ENCODE data around the gene RHBDF2.

Gene RHBDF2

DNA sequence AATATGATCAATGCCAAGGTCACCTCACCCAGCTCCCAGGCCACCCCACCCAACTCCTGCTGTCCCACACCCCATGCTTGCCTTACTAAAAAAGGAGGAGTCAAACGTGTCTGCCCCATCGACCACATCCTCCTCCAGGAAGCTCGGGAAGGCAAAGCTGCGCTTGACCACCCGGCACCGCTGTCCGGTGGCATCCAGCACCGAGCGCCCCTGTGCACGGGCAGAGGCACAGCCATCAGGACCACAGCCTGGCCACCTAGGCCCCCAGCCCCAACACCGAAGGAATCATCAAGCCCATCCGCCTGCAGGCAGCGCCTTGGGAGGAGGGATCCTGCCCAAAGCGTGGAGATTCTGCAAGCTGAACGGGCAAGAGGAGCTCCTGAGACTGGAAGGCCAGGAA is 23.6 kb downstream of the RHBDF2 start:
- DNase-seq = no peak

DNA sequence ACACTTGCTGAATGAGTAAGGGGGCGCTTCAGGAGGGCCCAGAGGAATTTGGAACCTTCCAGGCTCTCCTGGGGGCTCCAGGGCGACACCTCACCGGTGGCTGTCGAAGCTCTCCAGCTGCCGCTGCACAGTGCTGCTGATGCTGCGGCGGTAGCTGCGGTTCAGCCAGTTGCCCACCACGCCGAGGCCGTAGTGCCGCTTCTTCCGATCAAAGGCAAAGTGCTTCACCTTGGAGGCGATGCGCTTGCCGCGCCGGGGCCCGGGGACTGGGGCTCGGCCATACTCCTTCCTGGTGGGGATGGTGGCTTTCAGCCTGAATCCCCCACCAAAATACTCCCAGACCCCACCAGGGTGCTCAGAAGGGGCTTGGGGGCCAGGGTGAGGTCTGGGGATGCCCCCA is 24.5 kb downstream of the RHBDF2 start:
- DNase-seq = no peak

DNA sequence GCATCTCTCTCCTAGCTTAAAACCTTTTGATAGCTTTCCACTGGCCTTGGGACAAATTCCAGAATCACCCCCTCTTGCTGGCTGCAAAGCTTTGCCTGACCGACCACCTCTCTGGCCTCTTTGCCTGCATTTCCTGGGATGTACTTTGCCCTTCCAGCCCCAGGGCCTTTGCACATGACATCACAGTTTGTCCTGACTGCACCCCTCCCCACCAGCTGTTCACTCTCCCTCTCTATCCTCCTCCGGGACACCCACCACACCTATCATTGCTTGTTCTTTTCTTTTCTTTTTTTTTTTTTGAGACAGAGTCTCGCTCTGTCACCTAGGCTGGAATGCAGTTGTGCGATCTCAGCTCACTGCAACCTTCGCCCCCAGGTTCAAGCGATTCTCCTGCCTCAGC is 25.9 kb downstream of the RHBDF2 start:
- DNase-seq = no peak

DNA sequence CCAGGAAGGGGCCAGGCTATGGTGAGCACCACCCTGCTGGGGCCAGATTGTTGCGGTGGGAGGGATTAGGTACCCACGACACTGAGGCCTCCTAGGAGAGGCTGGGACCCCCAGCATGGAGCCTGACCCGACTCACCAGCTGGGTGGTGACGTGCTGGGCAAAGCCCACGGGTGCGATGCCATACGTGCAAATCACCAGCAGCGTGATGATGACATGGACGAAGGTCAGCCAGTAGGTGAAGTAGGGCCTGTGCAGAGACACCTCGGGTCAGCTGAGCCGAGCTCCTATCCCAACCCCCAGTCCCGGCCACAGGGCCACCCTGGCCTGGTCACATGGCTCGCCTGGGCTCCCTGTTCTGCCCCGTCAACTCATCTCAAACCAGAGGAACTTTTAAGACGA is 26.3 kb downstream of the RHBDF2 start:
- DNase-seq = no peak

DNA sequence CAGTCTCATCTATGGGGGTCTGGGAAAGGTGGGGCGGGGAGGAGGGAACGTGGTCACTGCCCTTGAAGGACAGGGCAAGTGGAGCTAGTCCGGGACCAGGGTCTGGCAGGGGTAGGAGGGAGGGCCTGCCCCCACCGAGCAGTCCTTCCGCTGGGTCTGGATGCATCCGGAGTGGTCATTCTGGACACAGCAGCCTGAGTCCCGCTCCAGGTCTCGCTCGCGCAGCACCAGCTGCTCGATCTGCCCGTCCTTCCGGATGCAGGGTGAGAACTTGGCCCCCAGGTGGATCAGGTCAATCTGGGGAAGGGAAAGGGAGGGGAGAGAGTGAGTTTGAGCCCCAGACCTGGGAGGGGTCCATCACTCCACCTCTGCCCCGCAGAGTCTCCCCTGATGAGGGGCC is 27.0 kb downstream of the RHBDF2 start:
- no peak for DNase-seq

DNA sequence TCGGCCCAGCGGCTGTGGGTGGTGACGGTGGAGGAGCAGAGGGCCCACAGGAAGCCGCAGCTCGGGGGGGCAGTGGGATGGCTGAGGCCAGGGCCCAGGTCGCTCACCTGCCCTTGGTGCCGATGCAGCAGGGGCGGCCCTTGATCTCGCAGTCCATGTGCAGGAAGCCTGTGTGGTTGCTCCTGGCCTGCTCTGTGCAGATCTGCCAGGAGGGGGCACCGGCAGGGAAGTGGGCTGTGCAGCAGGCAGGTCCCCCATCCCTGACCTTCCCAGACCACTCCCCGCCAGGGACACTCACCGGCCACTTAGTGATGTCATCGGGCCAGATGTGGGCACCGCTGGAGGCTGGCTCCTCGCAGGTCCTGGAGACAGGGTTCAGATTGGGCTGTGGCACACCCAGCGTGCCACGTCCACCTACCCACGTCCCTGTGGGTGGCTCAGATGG is 27.7 kb downstream of the RHBDF2 start:
- DNase-seq = no peak

DNA sequence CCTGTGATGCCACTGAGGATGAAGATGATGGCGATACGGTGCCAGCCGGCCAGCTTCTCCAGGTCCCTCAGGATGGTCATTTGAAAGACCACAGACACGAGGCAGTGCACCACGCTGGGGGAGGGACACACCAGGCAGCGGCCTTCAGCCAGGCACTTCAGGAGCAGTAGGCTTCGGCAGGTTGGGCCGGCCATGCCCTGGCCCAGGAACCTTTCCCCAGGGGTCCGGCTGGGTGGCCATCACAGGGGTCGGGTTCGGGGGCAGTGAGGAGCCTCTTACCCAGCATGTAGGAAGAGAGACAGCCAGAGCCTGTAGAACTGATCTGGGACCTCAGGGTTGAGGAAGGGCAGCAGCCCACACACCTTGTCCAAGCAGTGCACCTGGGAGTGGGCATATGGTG is 28.5 kb downstream of the RHBDF2 start:
- no peak for DNase-seq

DNA sequence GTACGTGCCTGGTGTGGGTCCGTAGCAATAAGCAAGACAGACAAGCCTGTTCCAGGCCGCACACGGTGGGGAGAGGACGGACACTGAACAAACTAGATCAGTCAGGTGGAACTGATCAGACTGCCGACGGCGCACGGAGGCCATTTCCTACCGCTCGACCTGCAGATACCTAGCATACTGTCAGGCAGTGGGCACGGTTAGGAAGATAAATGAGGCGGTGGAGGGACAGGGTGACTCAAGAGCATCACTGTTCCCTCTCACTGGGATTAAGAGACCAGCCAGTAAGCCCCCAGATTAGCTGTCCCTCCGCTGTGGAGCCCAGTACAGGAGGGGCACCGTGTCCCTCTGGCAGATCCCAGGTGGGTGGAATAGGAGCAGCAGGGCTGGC is 29.0 kb downstream of the RHBDF2 start:
- no peak for DNase-seq

DNA sequence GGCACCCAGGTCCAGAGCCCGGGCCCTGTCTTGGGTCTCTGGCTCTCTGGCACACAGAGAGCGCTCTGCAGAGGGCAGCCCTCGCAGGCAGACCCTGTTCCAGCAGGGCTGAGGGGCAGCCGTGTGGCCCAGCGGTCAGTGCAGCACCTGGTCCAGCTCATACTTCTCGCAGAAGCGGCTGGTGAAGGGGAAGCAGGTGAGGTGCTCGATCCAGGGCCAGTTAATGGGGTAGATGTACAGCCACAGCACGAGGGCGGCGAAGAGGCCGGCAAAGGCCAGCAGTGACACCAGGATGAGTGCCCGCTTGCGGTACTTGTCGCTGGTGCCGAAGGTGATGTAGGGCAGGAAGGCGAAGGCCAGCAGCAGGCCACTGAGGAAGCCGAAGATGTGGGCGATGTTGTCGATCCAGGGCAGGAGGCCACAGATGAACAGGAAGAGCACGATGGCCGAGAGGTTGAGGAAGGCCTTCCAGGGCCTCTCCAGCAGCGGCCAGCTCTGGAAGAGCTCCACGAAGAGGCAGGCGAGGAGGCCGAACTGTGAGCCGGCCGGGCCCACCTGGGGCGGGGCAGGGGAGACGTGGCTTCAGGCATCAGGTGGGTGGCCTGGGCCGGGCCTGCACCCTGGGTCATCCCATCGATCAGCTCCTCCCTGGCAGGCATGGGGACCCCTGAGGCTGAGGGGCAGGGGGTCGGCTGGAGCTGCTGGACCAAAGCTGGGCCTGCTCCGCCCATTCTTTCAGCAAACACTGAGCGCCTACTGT is 29.5 kb downstream of the RHBDF2 start:
- DNase-seq = no peak

DNA sequence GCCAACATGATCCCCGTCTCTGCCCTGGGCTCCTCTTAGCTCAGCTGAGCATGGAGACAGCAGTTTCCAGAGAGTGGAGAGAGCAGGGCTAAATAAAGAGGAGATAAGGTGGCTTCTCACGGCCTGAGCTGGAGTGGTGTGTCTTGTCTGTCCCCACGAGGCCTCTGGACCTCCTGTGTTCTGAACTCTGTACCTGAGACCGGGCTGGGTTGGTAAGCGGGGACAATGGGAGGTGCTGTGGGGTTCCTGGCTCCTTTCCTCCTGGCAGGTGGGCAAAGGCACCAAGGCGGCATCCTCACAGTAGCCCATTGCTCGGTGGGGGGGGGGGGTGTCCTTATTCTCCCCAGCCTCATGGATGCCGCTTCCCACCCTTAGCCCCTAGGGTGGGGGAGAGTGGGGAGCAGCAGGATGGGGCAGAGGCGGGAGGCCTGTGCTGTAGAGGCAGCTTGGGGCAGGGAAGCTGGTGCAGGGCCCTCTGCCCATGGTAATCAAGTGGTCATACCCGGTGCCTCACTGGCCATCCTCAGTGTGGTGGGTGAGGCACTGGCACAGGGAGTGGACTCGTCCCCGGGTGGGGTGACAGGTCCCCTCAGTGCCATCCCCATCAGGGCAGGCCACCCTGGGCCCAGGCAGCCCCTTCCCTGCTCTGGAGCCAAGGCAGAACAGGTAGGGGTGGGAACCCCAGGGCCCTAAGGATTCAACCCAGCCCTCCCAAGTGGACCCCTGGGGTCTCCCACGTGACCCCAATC is 31.1 kb downstream of the RHBDF2 start:
- no peak for DNase-seq

DNA sequence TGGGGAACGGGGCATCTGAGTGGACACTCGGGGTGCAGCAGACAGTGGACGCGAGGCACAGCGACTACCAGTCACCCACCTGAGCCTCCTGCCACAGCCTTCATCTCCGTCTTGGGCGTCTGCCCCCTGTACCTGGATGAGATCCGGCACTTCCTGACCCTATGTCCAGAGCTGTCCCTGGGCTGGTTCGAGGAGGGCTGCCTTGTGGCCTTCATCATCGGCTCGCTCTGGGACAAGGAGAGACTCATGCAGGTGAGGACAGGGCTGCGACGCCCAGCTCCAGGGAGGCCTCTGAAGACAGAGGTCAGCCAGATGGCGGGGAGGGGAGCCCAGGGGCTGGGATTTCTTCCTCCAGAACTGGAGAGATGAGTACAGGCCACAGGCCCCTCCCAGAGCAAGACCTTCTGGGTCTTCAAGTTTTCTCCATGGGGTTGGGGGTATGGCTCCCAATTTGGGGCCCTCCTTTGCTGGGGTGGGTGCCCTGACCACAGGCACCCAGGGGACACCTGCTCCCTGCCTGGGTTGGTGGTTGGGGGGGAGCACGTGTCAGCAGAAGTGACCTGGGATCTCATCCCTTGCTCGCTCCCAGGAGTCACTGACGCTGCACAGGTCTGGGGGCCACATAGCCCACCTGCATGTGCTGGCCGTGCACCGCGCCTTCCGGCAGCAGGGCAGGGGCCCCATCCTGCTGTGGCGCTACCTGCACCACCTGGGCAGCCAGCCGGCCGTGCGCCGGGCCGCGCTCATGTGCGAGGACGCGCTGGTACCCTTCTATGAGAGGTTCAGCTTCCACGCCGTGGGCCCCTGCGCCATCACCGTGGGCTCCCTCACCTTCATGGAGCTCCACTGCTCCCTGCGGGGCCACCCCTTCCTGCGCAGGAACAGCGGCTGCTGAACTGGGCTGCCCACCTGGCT is 31.9 kb downstream of the RHBDF2 start:
- no peak for DNase-seq

DNA sequence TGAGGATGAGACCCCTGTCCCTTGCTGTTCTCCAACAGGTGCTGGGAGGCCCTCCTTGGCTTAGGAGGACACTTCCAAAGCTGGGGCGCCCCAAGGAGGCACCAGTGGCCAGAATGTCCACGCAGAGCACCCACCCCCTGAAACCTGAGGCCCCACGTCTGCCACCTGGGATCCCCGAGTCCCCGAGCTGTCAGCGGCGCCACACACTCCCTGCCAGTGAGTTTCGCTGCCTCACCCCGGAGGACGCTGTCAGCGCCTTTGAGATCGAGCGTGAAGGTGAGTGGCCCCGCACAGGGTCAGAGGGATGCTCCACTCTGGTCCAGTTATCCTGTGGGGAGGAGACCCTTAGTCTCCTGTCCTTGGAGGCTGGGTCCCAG is 32.6 kb downstream of the RHBDF2 start:
- no peak for DNase-seq

DNA sequence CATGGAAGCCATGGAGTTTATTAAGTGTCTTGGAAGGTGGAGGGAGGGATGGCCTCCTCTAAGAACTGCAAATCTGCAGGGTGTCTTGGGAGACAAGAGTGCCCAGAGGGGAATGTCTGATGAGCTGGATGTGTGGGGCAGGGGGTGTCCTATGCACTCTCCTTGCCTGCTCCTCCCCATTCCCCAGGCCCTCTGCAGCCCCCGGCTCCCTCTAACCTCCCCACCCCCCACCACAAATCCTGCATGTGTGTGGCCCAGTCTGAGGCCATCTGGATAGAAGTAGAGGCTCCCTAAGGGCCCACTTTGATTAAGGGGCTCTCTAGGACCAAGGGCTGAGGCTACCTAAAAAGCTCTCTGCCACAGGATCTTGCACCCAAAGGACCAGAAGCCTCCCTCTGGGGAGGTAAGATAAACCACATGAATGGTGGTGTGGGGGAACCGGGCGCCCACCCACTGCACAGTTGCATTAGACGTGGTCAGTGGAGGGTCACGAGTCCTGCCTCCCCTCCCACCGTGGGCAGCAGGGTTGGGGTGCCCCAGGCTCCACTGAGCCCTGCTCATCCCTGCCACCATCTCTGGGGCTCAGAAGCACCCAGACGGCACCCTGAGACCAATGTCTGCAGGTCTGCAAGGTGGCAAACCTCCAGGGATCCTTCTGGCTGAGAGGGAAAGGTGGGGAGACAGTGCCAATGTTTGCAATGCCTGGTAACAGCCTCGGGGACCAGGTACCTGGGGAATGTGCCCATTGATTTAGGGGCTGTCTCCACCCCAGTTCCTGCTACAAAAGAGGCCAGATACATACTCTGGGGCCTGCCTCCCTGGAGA is 33.2 kb downstream of the RHBDF2 start:
- DNase-seq = no peak

DNA sequence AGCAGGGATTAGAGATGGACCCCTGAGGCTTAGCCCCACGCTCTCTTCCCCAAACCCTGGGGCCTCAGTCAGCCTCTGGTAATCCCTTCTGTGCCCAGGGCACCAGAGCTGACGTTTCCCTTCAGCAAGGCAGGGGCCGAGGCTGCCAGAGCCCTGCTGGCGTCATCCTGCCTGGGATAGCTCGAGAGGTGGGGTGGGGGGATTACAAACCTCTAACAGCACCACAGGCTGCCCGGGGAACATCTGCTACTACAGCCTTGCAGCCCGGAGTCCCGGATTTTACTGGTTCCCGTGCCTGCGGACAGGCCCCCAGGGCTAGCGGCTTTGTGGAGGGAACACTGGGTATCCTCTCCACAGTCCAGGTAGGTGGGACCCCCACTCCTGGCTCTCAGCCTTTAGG is 33.9 kb downstream of the RHBDF2 start, which contains the start of gene AANAT:
AANAT (plus strand) TSS at position 238 of the 400 bp plus-strand sequence. CDS start 1,144 bp downstream, outside the sequence.
- no peak for DNase-seq

DNA sequence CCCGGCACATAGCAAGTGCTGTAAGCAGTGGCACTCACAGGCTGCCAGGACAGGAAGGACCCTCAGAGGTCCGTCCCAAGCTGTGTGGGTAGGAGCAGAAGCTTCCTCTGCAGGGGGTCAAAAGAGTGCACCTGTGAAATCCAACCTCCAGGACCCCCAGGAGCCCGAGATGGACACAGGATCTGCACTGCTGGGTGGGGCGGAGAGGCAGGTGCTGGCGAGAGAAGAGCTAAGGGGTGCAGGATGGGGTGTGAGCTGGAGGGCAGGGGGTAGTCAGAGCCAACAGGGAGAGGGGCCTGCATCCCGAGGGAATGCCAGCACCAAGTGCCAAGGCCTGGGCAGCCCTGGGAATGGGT is 34.5 kb downstream of the RHBDF2 start:
- DNase-seq = no peak

DNA sequence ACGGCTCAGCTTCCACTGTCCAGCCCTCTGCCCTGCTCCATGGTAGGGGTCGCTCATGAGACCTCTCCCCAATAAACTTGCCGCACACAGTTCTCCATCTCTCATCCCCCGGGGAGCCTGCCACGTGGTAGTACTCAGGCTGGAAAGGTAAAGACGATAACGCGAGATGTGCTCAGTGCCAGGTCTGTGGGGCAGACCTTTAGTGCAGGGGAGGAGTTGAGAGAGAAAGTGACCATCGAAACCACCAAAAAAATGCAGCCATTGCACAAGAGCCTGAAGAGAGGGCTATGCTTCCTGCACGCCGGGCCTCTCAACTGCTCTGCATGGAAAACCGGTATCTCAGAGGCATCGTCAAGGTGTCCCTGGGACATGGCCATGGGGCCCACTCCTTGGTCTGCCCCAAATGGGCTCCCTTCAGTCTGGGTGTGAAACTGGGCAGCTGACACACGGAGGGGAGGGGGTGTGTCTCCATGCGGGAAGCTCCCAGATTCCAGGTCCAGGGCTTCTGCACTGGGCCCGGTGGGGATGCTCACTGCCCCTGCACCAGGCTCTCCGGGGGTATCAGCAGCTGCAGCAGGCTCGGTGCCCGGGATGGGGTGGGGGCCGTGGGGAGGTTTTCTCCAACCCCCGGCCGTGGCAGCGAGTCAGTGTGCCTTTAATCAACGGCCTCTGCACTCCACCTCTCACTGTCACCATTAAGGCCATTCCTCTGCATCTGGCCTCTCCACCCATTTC is 38.5 kb downstream of the RHBDF2 start:
- no peak for DNase-seq

DNA sequence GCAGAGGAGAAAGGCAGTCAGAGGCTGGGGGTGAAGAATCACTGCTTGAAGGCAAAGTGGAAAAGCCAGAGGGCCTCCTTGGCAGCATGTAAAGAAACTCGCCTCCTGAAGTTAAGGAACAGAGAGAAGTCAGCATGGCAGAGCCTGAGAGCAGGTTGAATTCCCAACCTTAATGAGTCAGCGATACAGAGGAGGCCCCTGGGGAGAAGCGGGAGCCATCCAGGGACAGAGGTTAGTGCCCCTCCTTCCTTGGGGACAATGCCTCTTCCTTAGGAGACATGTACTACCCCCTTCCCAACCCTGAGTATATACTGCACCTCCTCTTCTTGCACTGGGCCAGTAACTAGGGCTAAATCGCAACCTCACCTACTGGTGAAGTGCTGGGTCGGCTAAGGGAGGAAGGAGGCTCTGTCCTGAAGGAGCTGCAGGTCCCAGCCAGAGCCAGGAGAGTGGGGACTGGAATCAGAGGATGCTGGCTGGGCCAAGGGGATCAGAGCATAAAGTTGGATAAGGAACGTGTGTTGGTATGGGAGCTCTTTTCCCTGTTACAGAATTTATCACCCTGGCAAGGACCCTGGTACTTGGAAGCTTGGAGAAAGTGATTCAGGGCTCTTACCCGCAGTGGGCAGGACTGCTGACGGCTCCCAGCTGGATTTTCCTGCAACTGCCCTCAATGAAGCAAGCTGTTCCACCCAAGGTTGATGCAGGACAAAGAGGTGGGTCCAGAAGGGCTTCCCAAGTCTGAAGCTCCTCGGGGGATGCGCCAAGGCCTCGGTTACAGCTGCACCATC is 39.3 kb downstream of the RHBDF2 start:
- DNase-seq = no peak

DNA sequence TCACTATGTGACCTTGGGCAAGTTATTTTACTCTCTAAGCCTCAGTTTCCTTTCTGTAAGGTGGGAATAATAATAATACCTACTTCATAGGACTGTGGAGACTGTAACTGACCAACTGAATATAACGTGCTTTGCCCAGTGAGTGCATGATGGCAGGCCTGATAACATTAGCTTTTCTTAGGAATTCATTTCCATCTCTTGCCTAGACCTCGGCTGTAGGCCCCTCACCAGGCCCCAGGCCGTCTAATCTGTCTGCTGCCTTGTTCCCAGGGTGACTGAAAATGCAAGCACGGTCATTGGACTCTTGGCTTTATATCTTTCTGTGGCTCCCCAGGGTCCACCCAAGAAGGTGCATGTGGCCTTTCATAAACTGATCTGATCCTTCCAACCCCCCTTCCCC is 41.5 kb downstream of the RHBDF2 start:
- DNase-seq = no peak

DNA sequence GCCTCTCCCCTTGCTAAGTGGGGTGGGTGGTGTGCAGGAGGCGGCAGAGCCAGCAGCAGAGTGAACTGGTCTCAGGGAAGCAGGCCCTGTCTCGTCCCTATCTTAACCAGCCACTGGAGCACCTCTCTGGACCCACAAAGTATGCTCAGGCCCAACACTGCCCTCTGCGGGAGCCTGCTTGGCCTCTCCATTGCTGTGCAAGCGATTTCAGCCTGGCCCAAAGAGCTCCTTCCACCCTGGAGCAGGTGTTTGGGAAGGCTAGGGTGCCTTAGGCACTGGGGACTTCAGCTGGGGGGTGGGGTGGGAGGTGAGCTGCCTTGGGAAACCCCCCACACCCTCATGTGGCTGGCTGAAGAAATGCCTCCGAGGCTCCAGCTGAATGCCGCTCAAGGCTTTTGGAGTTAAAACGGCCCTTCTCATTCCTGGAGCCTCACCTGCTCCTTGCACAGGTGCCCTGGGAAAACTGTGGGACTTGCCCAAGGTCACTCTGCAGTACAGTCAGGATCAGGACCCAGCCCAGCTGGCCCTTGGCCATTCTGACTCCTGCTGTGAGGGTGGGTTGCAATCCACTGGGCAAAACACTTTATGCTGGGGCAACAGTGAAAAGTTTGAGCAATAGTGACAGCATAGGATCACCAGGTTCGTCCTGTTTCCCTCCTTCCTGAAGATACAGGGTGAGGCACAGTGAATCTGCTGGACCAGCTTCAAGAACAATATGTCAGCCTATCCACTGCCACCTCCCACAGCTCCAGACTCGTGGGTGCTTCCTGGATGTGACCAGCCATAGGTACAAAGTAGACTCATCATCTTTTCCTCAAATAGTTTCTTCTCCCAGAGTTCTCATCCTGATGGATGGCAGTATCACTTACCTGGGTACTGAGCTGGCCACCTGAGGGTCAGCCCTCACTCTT is 42.4 kb downstream of the RHBDF2 start:
- peak; percentile 32 for DNase-seq

DNA sequence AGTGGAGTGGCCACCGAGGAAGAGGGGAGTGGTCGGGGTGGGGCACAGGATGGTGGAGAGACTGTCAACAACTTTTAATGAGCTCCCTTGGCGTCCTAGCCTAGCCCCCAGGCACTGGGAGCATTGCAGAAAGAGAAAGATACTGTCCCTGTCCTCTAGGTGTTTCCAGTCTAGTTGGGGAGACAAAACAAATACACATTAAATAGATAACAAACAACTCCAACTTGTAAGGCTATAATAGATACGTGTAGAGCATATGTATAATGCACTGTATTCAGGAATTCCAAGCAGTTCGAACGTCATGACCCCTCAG is 47.8 kb downstream of the RHBDF2 start:
- DNase-seq = no peak

Measured in DMS79 treated with DMSO at 0.1 percent for 48 hours (cell line).